GM19240 (cell line): ENCODE data around the gene ACTN1.

Experiments used
- DNase-seq: peaks from one replicate; pipeline ENCODE4 v3.0.0; 2011; ENCODE audit warnings: low spot score; ENCODE audit not compliant: insufficient read length

The ACTN1 gene

GRCh38 chr14:68919129-68919927 is 59.8 kb downstream of the ACTN1 start:
- DNase-seq = no peak

GRCh38 chr14:68918612-68919011 is 60.5 kb downstream of the ACTN1 start:
- DNase-seq = no peak

- DNase-seq = no peak
These were observed 62.7 kb downstream of the ACTN1 start for GRCh38 chr14:68916358-68916941.

GRCh38 chr14:68913516-68913915 is 65.6 kb downstream of the ACTN1 start:
- no peak for DNase-seq

- peak; percentile 92 for DNase-seq
These were observed 67.4 kb downstream of the ACTN1 start for GRCh38 chr14:68911594-68912227.

GRCh38 chr14:68910540-68910939 is 68.6 kb downstream of the ACTN1 start:
- DNase-seq = no peak

GRCh38 chr14:68908803-68909202 is 70.3 kb downstream of the ACTN1 start:
- no peak for DNase-seq

- no peak for DNase-seq
These were observed 70.9 kb downstream of the ACTN1 start for GRCh38 chr14:68908201-68908600.

GRCh38 chr14:68906439-68906838 is 72.7 kb downstream of the ACTN1 start:
- DNase-seq = no peak

- no peak for DNase-seq
These were observed 73.8 kb downstream of the ACTN1 start for GRCh38 chr14:68905107-68905895.

- no peak for DNase-seq
These were observed 76.7 kb downstream of the ACTN1 start for GRCh38 chr14:68902357-68902756.

- DNase-seq = no peak
These were observed 80.0 kb downstream of the ACTN1 start for GRCh38 chr14:68899033-68899603.

- no peak for DNase-seq
These were observed 80.7 kb downstream of the ACTN1 start for GRCh38 chr14:68898248-68899032.

- no peak for DNase-seq
These were observed 81.4 kb downstream of the ACTN1 start for GRCh38 chr14:68897559-68898155.

GRCh38 chr14:68896132-68896531 is 83.0 kb downstream of the ACTN1 start:
- no peak for DNase-seq

- DNase-seq = no peak
These were observed 84.0 kb downstream of the ACTN1 start for GRCh38 chr14:68894802-68895703.

GRCh38 chr14:68894123-68894522 is 85.0 kb downstream of the ACTN1 start:
- DNase-seq = no peak

- DNase-seq = no peak
These were observed 85.5 kb downstream of the ACTN1 start for GRCh38 chr14:68893566-68893965.

- DNase-seq = no peak
These were observed 86.1 kb downstream of the ACTN1 start for GRCh38 chr14:68892961-68893360.
